HL-60 (cell line): ENCODE results near the gene GPR161.

Source experiments
- DNase-seq, 2 experiments: peaks; one replicate each; pipeline ENCODE4 v3.0.0-alpha.2; 2010 to 2020; ENCODE audit warnings: low read depth in 1 of 2, low spot score in 1 of 2
- H3K27ac ChIP-seq: fragments of 250-450 bp; sonication (Bioruptor Pico); replicated peaks from 2 replicates; pipeline ENCODE4 v1.5.1; 2020; ENCODE audit warnings: mild to moderate bottlenecking, moderate library complexity
- H3K27me3 ChIP-seq: fragments of 250-450 bp; sonication (Bioruptor Pico); 2 replicates; pipeline ENCODE4 v1.5.1; 2021; ENCODE audit warnings: mild to moderate bottlenecking, moderate library complexity; ENCODE audit not compliant: insufficient read depth, poor library complexity, severe bottlenecking
- H3K4me3 ChIP-seq: replicated peaks from 2 replicates; pipeline ENCODE4 v1.5.1; 2011; ENCODE audit warnings: mild to moderate bottlenecking, control low read depth, low read length; ENCODE audit not compliant: insufficient read depth
- GABPA ChIP-seq: IDR thresholded peaks from 2 replicates; pipeline ENCODE4 v1.6.1; 2012; ENCODE audit warnings: low read depth
- POLR2AphosphoS5 ChIP-seq: IDR thresholded peaks from 2 replicates; pipeline ENCODE4 v1.6.1; 2012; ENCODE audit warnings: low read depth
- SPI1 ChIP-seq: IDR thresholded peaks from 2 replicates; pipeline ENCODE4 v1.6.1; 2012; ENCODE audit warnings: low read depth, mild to moderate bottlenecking, borderline replicate concordance
- TF ChIP-seq, protein P1 (sequence below): IDR thresholded peaks from one replicate; pipeline ENCODE4 v1.5.1; 2011; ENCODE audit warnings: low read length, control low read depth, inconsistent platforms; ENCODE audit not compliant: insufficient read depth
- TF ChIP-seq, protein P2 (sequence below): IDR thresholded peaks from 2 replicates; pipeline ENCODE4 v1.6.1; 2012; ENCODE audit warnings: low read depth; ENCODE audit not compliant: insufficient replicate concordance

Gene GPR161

DNA sequence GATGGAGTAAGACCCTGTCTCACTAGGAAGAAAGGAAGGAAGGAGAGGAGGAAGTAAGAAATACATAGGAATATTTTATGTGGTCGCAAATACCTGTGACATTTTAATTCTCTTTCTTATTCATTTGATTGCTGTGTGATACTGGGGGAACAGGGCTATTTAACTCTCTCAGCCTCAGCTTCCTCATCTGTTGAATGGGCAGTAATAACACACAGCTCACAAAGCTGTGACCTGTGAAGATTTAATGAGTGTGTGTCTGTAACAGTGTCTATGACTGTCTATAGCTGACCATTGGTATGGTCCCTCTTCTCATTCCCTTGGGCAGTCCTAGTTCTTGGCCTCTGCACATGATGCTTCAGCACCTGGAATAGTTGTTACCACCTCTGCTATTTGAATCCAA is 13.6 kb upstream of the GPR161 start:
- no peaks in the 10 kb centered on the region for H3K27me3 ChIP-seq
- no peak overlapping the region for H3K27ac ChIP-seq
- DNase-seq = no peak
- no peak overlapping the region for H3K4me3 ChIP-seq
- TF ChIP-seq POLR2AphosphoS5 = no peak
- TF ChIP-seq SPI1 = no peak
- TF ChIP-seq GABPA = no peak
- TF ChIP-seq, protein P1, sequence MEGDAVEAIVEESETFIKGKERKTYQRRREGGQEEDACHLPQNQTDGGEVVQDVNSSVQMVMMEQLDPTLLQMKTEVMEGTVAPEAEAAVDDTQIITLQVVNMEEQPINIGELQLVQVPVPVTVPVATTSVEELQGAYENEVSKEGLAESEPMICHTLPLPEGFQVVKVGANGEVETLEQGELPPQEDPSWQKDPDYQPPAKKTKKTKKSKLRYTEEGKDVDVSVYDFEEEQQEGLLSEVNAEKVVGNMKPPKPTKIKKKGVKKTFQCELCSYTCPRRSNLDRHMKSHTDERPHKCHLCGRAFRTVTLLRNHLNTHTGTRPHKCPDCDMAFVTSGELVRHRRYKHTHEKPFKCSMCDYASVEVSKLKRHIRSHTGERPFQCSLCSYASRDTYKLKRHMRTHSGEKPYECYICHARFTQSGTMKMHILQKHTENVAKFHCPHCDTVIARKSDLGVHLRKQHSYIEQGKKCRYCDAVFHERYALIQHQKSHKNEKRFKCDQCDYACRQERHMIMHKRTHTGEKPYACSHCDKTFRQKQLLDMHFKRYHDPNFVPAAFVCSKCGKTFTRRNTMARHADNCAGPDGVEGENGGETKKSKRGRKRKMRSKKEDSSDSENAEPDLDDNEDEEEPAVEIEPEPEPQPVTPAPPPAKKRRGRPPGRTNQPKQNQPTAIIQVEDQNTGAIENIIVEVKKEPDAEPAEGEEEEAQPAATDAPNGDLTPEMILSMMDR = no peak
- TF ChIP-seq, protein P2, sequence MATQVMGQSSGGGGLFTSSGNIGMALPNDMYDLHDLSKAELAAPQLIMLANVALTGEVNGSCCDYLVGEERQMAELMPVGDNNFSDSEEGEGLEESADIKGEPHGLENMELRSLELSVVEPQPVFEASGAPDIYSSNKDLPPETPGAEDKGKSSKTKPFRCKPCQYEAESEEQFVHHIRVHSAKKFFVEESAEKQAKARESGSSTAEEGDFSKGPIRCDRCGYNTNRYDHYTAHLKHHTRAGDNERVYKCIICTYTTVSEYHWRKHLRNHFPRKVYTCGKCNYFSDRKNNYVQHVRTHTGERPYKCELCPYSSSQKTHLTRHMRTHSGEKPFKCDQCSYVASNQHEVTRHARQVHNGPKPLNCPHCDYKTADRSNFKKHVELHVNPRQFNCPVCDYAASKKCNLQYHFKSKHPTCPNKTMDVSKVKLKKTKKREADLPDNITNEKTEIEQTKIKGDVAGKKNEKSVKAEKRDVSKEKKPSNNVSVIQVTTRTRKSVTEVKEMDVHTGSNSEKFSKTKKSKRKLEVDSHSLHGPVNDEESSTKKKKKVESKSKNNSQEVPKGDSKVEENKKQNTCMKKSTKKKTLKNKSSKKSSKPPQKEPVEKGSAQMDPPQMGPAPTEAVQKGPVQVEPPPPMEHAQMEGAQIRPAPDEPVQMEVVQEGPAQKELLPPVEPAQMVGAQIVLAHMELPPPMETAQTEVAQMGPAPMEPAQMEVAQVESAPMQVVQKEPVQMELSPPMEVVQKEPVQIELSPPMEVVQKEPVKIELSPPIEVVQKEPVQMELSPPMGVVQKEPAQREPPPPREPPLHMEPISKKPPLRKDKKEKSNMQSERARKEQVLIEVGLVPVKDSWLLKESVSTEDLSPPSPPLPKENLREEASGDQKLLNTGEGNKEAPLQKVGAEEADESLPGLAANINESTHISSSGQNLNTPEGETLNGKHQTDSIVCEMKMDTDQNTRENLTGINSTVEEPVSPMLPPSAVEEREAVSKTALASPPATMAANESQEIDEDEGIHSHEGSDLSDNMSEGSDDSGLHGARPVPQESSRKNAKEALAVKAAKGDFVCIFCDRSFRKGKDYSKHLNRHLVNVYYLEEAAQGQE = no peak

DNA sequence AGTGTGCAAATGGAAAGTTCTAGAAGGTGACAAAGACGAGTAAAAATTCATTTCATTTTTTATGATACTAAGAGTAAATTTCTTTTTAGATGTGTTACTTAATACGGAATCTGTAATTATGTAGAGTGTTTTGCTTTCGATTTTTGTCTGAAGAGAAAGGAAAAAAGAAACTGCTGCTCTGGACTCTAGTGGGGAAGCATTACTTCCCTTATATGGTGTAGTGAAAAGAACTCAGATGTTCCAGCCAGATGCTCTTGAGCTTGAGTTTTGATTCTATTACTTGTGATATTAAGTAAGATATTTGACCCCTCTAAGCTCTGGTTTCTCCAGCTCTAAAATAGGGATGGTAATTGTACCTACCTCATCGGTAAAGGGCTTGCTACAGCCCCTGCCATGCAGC is 12.2 kb upstream of the GPR161 start:
- Histone ChIP-seq H3K4me3 (no peak overlapping the region), H3K27ac (no peak overlapping the region), H3K27me3 (no peaks in the 10 kb centered on the region)
- DNase-seq = no peak
- TF ChIP-seq SPI1 (no peak), GABPA (no peak), POLR2AphosphoS5 (no peak)
- TF ChIP-seq, protein P2 = no peak
- TF ChIP-seq, protein P1 = no peak

DNA sequence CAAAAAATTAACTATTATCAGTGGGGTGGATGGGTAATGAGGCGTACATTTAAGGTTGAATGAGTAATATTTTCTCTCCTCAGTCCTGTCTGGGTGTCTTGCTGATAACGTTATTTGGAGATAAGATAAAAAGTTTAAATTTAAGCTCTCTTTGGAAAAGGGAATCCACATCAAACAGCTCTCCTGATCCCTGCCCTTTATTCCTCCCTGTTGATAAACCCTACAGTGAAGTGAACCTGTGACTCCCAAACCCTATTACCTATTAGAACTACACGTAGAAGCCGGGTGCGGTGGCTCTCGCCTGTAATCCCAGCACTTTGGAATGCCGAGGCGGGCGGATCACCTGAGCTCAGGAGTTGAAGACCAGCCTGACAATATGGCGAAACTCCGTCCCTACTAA is 9.9 kb upstream of the GPR161 start:
- H3K27me3 ChIP-seq = no peaks in the 10 kb centered on the region
- no peak overlapping the region for H3K4me3 ChIP-seq
- H3K27ac ChIP-seq = peak overlapping the region; percentile 61
- DNase-seq = no peak
- TF ChIP-seq, protein P2 = no peak

DNA sequence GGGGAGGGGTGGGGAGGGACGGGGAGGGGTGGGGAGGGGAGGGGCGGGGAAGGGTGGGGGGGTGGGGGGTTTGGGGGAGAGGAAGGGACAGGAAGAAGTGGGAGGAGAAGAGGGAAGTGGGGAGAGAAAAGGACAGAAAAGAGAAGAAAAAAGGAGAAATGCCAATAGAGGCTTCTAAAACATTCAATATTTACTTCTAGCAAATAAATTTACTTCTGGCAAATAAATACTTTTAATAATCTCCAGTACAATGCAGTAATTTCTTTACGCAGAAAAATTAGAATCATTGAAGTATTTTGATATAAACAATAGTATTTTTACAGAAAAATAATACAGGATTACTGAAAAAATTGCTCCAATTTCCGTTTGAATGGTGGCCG is 9.4 kb upstream of the GPR161 start:
- no peaks in the 10 kb centered on the region for H3K27me3 ChIP-seq
- no peak overlapping the region for H3K4me3 ChIP-seq
- no peak for DNase-seq
- TF ChIP-seq, protein P1 = no peak
- TF ChIP-seq SPI1 (peak; percentile 76), GABPA (no peak), POLR2AphosphoS5 (no peak)
- TF ChIP-seq, protein P2 = no peak
- peak overlapping the region; percentile 61 for H3K27ac ChIP-seq
